ENCODE measurements around the gene DUSP22.

DUSP22 gene

DNA sequence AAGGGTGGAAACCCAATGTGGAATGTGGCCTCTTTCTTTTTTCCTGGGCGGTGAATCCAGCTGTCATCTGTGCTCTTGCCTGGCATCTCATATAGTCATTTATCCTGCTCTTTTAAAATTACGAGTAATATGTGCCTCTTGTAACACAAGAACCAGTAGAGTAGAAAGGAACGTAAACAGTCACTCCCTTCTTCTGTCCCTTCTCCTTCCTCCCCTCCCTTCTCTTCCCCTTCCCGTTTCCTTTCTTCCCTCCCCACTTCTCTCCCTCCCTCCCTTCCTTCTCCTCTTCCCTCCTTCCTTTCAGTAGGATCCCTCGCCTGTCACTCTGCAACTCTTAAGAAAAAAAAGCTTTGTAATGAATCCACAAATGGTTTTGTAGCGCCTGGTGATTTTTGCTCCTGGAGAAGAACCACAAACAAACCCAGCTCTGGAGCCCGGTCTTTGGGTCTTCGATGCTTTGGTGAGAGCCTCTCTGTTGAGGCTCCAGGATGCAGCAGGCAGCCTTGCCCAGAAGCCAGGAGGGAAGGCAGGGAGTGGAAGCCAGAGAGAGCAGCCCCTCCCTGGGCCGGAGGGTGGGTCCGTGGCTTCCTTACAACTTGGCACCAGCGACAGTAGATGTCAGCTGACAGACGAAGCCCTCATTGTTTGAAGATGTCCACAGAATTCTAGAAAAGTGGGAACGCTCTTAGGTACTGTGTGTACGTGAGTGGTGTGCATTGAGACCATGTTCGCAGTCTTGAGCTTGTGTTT is 15.0 kb downstream of the DUSP22 start:
- DNase-seq = no peak
- TF ChIP-seq GATA1 (IDR thresholded peaks at IDR 0.05; ENCODE audit: low read depth, low read length) (no peak), POLR2A (IDR thresholded peaks at IDR 0.05; ENCODE audit: low read length) (no peak)

DNA sequence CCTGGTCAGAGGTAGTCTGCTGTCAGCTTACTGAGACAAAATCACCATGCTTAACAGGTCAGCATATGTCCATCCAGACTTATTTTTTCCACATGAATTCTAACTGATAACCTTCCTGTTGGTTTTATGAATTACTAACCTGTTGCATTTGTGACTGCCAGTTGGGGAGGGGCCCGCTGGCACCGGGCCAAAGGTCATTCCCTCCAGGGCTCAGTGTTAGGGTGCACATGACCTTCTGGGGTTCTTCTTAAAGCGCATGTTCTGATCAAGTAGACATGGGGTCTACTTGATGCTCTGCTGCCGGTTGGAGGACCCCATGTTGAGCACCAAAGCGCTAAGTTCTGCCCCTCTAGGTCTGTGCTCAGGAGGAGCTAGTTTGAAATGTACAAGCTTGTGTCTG is 15.6 kb downstream of the DUSP22 start:
- TF ChIP-seq POLR2A (IDR thresholded peaks at IDR 0.05; ENCODE audit: low read length) (no peak), GATA1 (IDR thresholded peaks at IDR 0.05; ENCODE audit: low read depth, low read length) (no peak)
- no peak for DNase-seq

DNA sequence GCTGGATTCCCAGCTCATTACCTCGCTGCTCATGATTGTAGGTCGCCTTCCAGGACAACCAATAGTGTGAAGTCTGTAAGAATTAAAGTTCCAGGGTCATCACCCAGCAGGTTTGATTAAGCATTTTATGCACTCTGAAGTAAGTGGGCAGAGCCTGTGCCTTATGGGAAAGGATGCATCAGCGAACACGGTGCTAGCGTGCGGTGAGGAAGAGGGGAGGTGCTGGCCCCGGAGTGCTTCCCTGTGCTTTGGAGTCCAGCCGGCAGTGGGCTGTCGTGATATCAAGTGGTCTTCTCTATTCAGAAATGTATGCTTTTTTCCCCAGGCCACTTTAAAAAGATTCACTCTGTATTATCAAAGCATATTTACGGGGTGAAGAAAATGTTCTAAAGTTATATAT is 16.0 kb downstream of the DUSP22 start:
- TF ChIP-seq GATA1 (IDR thresholded peaks at IDR 0.05; ENCODE audit: low read depth, low read length) (no peak), POLR2A (IDR thresholded peaks at IDR 0.05; ENCODE audit: low read length) (no peak)
- DNase-seq = no peak

DNA sequence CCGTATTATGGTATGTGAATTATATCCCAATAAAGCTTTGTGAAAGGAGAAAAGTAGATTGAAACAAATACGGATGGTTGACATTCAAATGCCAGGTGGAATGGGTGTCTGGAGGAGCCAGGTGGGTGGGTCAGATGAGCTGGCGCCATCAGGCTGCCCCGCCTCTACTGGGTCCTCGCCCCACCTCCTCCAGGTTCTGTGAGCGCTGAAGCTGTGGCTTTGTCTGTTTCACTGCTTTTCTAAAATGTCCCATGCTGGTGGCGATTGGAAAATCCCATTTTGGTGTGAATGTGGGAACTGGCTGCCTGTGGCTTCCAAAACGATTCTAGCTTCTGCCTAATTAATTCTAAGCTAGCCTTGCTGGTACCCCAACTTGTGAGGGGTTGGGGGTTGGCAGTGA is 16.5 kb downstream of the DUSP22 start:
- DNase-seq = no peak
- TF ChIP-seq GATA1 (IDR thresholded peaks at IDR 0.05; ENCODE audit: low read depth, low read length) (no peak), POLR2A (IDR thresholded peaks at IDR 0.05; ENCODE audit: low read length) (no peak)

DNA sequence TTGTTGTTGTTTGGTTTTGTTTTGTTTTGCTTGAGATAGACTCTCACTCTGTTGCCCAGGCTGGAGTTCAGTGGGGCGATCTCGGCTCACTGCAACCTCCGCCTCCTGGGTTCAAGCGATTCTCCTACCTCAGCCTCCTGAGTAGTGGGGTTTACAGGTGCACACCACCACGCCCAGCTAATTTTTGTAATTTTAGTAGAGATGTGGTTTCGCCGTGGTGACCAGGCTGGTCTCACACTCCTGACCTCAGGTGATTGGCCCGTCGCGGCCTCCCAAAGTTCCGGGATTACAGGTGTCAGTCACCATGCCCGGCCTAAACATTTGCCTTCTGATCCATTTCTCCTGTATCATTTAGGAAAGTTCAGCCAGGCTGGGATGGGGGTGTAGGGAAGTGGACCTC is 17.7 kb downstream of the DUSP22 start:
- DNase-seq = no peak
- TF ChIP-seq GATA1 (IDR thresholded peaks at IDR 0.05; ENCODE audit: low read depth, low read length) = no peak
- TF ChIP-seq POLR2A (IDR thresholded peaks at IDR 0.05; ENCODE audit: low read length) = no peak

DNA sequence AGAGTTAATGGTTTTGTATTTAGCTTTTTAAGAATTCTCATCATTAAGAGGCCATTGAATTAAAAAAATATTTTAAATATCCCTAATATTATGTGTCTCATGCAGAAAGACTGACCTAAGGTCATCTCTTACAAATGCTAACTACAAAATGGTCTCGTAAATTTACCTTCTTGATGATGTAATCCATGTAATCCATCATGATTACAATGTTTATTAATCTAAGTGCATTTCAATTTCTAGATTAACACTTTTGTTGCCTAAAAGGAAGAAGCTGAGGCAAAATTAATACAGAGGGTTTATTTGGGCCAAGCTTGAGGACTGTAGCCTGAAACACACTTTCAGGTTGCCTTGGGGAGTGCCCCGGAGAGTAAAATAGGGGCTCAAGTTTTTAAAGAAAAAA is 18.4 kb downstream of the DUSP22 start:
- TF ChIP-seq POLR2A (IDR thresholded peaks at IDR 0.05; ENCODE audit: low read length) = no peak
- no peak for TF ChIP-seq GATA1 (IDR thresholded peaks at IDR 0.05; ENCODE audit: low read depth, low read length)

DNA sequence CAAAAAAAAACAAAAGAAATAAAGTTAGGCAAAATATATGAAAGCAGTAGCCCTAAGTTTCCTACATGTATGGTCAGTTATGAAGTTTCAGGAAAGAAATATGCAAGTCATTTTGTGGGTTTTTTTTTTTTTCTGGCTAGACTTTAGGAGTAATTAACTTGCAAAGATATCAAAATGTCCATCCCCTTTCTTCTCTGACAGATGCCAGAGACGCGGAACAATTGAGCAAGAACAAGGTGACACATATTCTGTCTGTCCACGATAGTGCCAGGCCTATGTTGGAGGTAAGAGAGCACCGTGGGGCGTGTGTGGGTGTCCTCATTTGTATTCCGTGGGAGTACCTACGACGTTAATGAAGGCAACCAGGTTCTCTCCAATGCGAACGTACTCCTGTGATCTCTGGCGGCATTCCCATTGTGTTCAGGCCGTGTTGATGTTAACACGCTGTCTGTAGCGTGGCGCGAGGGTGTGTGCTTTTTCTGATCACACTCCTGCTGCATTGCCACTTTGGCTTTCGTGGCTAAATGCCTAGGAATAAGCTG is 19.5 kb downstream of the DUSP22 start:
- no peak for DNase-seq
- no peak for TF ChIP-seq POLR2A (IDR thresholded peaks at IDR 0.05; ENCODE audit: low read length)
- no peak for TF ChIP-seq GATA1 (IDR thresholded peaks at IDR 0.05; ENCODE audit: low read depth, low read length)

More for the DNA sequence above, 18.4 kb downstream of the DUSP22 start:
- DNase-seq = no peak

DNA sequence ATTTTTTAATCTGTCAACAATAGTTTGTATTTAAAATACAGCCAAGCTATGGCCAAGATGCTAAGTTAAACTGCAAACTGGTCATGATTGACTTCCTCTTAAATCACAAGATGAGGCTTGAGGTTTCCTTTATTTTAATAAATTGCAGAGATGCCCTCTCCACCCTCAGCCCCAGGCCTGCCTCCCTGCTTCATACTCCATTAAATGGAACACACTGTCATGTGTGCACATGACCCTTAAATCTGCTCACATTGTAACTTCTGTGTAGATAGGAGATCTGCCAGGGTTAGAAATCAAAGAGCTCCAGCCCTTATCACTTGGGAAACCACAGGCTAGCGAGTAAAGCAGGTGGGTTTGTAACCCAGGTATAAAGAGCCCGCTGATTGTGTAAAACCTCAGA is 20.8 kb downstream of the DUSP22 start:
- TF ChIP-seq POLR2A (IDR thresholded peaks at IDR 0.05; ENCODE audit: low read length) = no peak
- no peak for TF ChIP-seq GATA1 (IDR thresholded peaks at IDR 0.05; ENCODE audit: low read depth, low read length)
- DNase-seq = no peak

DNA sequence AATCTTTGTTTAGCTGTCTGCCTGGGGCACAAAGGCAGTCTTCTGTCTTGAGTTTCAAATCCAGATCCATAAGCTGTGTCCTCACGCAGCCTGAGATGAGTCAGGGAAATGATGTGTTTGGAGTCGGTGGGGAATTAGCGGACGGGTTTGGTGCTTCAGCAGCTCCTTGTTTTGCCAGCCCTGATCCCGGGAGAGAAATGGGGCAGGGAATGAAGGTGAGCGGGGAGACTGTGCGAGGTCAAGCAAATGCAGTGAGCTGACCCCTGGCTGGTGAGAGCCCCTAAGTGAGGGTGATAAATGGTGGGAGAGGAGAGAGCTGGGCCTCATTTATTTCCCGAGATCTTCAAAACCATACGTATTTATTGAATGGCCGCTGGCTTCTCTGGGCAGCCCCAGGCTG is 21.6 kb downstream of the DUSP22 start:
- no peak for DNase-seq

DNA sequence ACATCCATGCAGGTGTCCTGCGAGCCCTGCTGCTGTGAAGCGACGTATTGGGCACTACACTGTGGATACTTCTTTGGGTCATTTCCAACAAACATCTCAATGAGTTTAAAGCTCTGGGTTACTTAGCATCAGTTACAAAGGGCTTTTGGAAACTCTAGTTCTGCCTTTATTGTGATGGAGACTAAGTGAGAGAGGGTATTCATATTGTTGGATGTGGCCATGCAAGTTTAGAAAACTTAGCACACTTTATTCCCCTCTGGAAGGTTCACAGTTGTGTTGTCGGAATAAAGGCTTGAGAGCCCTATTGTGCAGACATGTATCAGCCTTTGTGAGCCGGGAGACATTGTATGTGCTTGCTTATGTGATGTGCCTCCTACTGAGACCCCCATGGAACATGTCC is 22.1 kb downstream of the DUSP22 start:
- no peak for DNase-seq
- no peak for TF ChIP-seq POLR2A (IDR thresholded peaks at IDR 0.05; ENCODE audit: low read length)
- no peak for TF ChIP-seq GATA1 (IDR thresholded peaks at IDR 0.05; ENCODE audit: low read depth, low read length)

More for the DNA sequence above, 21.6 kb downstream of the DUSP22 start:
- TF ChIP-seq GATA1 (IDR thresholded peaks at IDR 0.05; ENCODE audit: low read depth, low read length) = no peak
- no peak for TF ChIP-seq POLR2A (IDR thresholded peaks at IDR 0.05; ENCODE audit: low read length)

DNA sequence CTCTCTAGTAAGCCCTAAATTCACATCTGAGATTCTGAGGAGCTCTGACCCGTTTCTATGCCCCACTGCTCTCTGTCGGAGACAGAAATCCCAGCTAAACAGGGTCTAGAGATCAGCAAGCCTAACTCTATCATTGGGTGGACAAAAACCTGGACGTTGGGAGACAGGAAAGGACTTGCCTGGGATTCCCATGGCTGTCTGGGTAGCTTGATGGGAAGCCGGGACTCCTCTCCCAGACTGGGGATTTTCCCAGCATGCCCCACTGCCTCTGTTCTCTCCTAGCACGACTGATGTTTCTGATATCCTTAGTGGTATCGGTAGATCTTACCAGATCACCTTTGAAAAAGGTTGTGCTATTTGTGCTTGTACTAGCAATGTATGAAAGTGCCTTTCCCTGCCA is 22.9 kb downstream of the DUSP22 start:
- TF ChIP-seq POLR2A (IDR thresholded peaks at IDR 0.05; ENCODE audit: low read length) = no peak
- no peak for TF ChIP-seq GATA1 (IDR thresholded peaks at IDR 0.05; ENCODE audit: low read depth, low read length)
- DNase-seq = no peak

DNA sequence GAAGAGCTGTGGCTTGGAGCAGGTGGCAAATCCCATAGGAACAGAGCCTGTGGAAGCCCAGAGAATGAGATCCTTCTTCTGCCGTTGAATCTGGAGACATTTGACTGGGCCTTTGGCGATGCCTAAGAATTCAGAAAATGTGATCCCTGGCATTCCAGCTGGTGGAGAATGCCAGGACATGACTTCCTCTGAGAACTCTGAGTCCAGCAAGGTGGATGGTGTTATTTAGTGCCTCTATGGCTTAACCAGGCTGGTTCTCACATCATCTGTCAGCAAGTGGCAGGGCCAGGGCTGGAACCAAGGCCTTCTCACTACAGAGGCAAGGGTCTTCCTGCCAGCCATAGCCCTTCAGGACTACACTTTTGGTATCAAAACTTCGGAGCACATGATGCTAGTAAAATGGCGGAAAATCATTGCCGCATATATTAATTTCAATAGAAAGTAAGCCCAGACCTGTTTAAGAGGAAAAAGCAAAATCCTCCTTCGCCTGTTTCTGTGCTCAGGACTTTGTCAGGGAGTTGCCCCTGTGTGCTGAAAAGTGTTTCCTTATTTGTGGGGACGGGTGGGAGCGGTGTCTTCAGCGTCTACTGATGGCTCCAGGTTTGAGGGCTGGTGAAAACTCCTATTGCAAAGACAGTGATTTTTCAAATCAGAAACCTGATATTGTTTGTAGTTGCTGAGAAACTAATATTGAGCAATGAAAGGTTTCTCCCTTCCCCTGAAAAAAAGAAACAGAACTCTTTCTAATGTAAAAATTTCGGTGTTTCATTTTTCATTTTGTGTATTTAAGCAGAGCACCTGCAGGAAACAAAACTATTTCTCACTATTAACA is 23.9 kb downstream of the DUSP22 start:
- TF ChIP-seq POLR2A (IDR thresholded peaks at IDR 0.05; ENCODE audit: low read length) = no peak
- no peak for TF ChIP-seq GATA1 (IDR thresholded peaks at IDR 0.05; ENCODE audit: low read depth, low read length)
- DNase-seq = no peak

DNA sequence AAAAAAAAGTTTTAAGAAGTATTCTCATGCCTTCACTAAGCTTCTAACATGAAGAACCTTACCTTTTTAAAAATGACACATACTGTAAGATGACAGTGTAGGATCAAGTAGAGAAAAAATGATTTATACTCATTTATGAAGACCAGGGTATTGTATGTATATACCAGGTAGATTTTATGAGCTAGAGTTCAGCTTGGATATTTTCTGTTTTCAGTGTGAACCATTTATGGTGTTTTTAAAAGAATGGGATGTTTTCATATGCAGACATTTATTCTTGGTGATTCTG is 24.4 kb downstream of the DUSP22 start:
- TF ChIP-seq POLR2A (IDR thresholded peaks at IDR 0.05; ENCODE audit: low read length) (no peak), GATA1 (IDR thresholded peaks at IDR 0.05; ENCODE audit: low read depth, low read length) (no peak)
- DNase-seq = no peak

DNA sequence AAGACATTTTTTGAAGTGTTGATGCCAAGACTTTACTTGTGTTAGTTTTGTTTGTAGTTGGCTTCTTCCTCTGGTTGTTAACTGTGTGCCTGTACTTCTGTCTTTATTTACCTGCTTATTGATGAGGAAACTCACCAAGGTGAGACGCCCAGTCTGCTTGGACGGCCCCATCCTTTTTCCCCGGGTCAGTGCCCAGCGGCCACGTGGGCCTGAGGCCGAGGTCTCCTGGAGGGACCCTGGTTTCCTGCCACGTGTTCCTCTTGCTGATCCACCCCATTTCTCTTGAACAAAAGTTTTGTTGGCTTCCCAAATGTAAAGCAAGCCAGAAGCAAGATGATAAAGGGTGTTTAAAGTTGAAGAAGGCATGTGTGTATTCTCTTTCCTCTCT is 24.8 kb downstream of the DUSP22 start:
- TF ChIP-seq GATA1 (IDR thresholded peaks at IDR 0.05; ENCODE audit: low read depth, low read length) (no peak), POLR2A (IDR thresholded peaks at IDR 0.05; ENCODE audit: low read length) (no peak)
- no peak for DNase-seq
